Gastrocnemius medialis (tissue), 4 donors: ENCODE results near the gene BCLAF3.

Experiments used
- CTCF ChIP-seq, 5 experiments: fragments of 450-650 bp in 3 of 5; fragments of 200-600 bp in 2 of 5; sonication (generic) in 2 of 5; IDR thresholded peaks in 4 of 5; conservative IDR thresholded peaks in 1 of 5; 1 replicate in 4 of 5; 2 replicates in 1 of 5; pipeline ENCODE4 v1.5.1; 2016 to 2019; ENCODE audit warnings: antibody characterized with exemption in 5 of 5, mild to moderate bottlenecking in 3 of 5, moderate library complexity in 3 of 5
- POLR2A ChIP-seq, 2 donors: fragments of 450-650 bp; IDR thresholded peaks; one replicate each; pipeline ENCODE4 v1.6.1; 2017; ENCODE audit warnings: antibody characterized with exemption in 2 of 2, mild to moderate bottlenecking in 2 of 2, moderate library complexity in 2 of 2

GRCh38 chrX:20015945-20016615 lies 25.2 kb upstream of the BCLAF3 start:
- TF ChIP-seq CTCF (IDR thresholded peaks at IDR 0.05 in 4 of 5, conservative IDR thresholded peaks at IDR 0.05 in 1 of 5) = no peak
- TF ChIP-seq POLR2A (IDR thresholded peaks at IDR 0.05) = no peak
